D341Med (cell line): ENCODE data around the gene P2RX1.
A peak's percentile ranks its signal among the peaks of the same experiment; 100 is the strongest.

Experiments
- DNase-seq: peaks from one replicate; pipeline ENCODE4 v3.0.0; 2012; ENCODE audit warnings: low spot score

P2RX1 gene

DNA sequence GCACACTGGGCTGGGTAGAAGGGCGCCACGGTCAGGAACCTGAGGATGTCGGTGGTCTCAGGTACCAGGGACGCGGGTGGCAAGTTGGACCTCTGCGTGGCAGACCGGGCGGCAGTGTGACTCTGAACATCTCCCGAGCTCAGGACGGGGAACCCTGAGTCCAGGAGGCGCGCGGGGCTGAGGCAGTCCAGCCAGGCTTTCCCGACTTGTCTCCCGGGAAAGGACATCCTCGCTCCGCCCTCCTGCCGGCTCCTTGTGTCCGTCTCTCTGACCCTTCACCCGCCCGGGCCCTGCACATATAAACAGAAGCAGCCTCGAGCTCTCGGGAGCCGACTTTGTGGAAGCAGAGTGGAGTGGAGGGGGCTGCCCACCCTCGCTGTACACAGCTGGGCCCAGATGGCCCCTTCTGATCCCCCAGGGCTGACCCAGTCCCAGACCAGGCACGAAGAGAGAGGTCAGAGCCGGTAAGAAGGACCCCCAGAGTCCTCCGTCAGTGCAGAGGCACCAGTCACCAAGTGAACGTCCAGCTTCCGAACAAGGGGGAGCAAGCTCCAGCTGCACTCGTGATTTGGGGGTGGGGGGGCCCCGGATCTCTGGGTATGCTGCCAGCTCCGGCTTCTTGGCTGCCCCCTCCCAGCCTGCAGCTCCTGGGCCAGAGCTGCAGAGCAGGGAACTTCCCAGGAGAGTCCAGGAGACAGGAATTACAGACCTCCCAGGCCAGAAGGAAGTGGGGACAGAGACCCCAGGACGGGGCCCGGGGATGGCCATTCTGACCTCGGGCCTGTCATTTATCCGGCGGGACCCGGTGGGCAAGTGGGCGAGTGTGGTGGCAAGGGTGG lies 8.5 kb upstream of the P2RX1 start:
- DNase-seq, result no peak

DNA sequence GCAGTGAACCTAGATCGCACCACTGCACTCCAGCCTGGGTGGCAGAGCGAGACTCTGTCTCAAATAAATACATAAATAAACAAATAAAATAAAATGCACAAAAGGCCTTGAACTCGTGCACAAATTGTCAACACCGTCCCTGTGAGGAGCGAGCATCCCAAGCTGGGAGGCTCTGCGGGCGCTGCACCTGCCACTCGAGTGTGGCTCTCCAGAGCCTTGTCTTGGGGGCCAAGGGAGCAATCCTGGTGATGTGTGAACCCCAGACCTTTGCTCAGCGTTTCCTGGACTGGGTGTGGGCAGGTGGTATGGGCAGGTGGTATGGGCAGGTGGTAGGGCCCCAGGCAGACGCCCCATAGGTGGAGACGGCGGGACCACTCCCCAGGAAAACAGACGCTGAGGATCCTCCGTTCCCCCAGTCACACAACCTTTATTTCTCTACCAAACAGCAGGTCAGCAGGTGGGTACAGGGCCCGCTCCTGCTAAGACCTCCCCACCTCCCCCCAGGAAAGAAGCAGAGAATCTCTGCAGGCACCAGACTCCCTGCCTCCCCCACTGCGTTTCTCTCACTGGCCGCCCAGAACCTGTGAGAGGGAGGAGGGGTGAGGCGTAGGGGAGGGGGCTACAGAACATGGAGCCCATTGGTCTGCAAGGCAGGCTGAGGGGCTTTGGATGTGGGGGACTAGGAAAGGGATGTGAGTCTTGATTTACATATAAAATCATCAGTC lies 7.4 kb upstream of the P2RX1 start:
- DNase-seq, result no peak

DNA sequence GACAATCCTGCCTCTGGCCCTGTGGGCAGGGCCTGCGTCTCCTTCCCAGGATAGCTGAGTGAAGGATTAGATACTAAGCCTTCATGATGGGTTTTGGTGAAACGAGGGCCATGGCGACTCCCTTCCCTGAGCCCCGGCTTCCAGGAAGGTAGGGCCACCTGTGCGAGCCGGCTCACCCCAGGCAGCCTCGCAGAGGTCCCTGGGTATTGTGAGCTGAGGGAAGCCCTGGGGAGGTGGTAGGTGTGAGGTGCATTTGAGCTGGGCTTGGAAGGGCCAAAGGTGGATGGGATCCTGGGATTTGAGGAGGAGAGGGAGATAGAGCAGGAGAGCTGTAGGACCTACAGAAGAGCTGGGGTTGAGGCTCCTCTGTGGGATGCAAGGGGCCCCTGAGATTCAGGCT lies 6.5 kb upstream of the P2RX1 start:
- no peak for DNase-seq

- no peak for DNase-seq
Observed at GRCh38 chr17:3921502-3922319, 5.4 kb upstream of the P2RX1 start.

DNA sequence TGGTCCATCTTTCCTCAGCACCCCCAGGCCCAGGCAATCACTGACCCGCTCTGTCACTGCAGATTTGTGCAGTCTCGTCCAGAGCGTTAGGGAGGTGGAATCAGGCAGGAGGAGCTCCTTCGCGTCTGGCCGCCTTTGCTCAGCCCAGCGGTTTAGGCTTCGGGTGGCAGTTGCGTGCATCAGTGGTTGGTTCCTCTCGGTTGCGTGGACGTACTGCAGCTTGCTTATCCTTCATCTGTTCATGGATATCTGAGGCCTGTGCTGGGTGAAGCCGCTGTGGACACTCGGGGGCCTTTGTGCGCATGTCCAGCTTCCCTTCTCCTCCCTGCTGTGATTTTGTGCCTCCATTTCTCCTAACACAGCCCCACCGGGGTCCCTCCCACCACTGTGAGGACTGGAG lies 4.7 kb upstream of the P2RX1 start:
- no peak for DNase-seq

- DNase-seq, result no peak
Observed at GRCh38 chr17:3919123-3919624, 2.9 kb upstream of the P2RX1 start.

GRCh38 chr17:3918372-3919122 lies 2.3 kb upstream of the P2RX1 start:
- DNase-seq, result no peak

GRCh38 chr17:3917391-3917931 lies 1.2 kb upstream of the P2RX1 start:
- no peak for DNase-seq

DNA sequence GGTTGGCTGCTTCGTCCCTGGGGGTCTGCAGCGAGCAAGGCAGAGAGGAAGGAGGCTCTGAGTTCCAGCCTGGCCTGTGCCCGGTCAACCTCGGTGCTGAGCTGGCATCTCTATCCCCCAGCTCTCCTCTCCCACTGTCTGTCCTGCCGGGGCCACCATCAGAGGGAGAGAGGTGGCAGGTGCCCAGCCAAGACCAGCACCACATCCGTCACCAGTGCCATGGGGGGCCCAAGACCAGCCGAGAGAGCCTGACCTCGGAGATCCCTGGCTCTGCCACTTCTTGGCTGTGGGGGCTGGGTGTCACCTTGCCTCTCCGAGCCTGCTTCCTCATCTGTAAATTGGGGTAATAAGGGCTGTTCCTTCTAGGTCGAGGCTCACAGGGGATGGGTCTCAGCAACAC lies 560 bp upstream of the P2RX1 start:
- DNase-seq, result no peak

DNA sequence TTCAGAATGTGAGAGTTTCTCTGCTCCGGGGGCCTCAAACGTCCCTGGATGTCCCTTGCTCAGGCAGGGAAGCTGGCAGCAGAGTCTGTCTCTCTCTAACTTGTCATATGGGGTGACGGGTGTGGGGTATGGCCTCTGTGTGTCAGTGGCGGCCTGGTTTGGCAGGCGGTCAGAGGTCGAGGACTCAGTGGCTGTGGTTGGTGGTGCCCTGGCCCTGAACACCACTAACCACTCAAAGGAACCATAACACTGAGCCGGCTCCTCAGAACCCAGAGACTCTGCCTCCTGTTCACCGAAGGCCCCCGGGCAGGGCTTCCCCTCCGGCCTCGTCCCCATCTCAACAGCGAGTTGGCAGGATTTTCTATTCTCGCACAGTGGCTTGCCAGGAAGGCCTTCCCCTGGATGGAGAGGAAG lies 677 bp downstream of the P2RX1 start:
- DNase-seq, result no peak

DNA sequence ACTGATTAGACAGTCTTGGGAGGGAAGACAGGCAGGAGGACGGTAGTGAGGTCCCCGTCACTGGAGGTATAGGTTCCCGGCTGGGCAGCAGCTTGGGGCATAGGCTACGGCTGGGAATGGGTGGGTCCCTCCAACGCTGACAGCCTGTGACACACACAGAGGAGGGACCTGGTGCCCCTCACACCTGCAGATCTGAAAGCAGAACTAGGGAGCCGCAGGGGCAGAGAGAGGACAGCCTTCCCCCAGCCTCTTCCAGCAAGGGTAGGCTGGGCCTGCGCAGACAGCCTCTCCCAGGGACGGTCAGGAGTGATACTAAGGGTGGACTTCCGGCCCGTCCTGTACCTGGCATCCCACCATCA lies 2.0 kb downstream of the P2RX1 start:
- no peak for DNase-seq

DNA sequence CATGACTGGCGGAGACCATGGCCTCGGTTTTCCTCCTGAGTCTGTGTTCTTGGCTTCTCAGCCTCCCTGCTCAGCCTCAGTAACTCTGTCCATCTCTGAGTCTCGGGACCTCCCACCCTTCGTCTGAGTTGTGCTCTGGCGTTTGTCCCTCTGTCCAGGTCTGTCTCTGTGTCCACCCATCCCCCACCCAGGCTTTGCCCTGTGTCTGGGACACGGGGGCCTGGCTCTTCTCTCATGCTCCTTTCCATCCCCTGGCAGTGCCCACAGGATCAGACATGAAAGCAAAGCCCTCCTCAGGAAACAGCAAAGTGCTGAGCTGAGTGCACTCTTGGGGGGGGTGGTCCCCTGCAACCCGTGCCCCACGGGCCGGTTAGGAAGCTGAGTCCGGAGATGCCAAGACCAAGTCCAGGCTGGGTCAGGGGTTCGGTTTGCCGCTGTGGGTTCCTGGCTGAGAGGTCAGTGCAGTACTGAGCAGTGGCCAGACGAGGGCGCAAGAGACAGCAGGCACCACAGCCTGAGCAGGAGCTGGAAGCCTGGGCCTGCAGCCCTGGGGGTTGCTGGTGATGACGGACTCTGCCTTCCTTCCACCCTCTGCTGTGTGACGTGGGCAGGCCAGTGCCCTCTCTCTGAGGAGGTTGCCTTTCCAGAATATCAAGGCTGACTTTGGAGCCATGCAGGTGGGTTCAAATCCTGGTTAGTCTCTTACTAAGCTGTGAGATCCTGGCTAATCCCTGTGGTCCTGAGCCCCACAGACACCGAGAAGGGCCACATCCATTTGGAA lies 2.5 kb downstream of the P2RX1 start:
- DNase-seq, result peak; percentile 84

- no peak for DNase-seq
Observed at GRCh38 chr17:3912827-3913226, 3.4 kb downstream of the P2RX1 start.

GRCh38 chr17:3911271-3912053 lies 4.8 kb downstream of the P2RX1 start:
- DNase-seq, result no peak

DNA sequence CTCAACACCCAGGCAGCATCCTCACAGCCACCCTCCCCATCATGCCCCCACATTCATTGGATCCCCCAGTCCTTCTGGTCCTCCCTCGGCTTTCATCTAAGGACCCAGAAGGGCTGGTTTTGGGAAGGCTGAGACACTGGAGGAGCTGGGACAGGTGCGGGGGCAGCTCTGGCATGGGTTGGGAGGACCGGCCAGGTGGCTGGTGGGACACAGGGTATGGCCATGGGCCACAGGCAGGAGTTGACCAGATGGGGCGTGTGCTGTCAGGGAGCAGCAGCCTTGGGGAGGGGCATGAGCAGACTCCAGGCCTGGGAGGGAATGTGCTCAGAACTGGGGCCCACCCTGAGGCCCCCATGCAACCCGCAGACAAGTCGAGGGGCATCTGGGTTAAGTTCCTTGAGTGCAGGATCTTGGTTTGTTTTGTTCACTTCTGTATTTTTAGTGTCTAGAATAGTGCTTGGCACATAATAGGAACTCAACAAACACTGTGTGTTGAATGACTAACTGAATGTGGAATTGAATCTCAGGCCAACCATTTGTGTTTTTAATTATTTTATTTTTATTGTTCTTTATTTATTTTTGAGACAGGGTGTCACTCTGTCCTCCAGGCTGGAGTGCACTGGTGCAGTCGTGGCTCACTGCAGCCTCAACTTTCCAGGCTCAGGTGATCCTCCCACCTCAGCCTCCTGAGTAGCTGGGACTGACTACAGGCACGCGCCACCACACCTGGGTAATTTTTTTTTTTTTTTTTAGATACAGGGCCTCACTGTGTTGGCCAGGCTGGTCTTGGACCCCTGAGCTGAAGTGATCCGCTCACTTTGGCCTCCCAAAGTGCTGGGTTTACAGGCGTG lies 5.6 kb downstream of the P2RX1 start:
- no peak for DNase-seq

DNA sequence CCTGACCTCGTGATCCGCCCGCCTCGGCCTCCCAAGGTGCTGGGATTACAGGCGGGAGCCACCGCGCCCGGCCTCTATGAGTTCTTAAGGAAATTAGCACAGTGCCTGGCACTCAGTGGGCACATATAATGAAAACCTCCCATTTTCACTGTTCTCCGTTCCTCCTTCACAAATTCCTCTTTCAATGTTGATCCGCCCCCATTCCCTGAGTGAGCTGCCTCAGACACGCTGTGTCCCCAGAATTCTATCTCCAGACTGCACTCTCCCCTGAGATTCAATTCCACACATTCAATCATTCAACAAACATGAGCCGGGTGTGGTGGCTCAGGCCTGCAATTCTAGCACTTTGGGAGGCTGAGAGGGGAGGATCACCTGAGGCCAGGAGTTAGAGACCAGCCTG lies 7.0 kb downstream of the P2RX1 start:
- DNase-seq, result no peak

DNA sequence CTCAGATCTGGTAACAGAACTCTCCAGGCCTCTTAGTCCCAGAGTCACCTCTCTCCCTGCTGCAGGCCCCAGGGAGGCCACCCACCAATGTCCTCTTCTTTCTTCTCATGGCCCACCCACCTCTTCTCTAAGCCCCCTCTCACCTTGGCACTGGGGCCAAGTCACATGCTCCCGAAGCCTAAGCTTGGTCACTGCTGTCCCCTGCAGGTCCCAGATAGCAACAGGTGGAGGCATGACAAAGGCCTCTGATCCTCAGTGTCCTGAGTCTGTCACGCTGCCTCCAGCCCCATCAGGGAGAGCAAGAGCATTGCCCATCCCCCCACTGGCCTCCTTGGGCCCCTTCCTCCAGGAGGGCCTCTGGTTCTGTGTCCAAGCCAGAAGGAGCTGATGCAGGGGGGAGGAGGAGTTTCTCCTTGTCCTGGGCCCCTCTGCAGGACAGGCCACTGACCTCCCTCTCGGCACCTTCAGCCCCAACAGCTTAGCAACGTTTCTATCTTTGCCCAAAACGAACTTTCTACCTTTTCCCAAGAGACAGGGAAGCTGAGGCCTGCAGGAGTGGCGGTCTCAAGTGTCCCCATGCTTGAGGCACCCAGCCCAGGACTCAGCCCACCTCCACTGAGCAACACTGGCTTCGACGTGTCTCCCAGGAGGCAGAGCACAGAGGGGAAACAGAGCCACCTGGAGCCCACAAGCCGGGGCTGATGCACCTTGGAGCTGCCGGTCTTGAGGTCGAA lies 8.6 kb downstream of the P2RX1 start:
- no peak for DNase-seq

DNA sequence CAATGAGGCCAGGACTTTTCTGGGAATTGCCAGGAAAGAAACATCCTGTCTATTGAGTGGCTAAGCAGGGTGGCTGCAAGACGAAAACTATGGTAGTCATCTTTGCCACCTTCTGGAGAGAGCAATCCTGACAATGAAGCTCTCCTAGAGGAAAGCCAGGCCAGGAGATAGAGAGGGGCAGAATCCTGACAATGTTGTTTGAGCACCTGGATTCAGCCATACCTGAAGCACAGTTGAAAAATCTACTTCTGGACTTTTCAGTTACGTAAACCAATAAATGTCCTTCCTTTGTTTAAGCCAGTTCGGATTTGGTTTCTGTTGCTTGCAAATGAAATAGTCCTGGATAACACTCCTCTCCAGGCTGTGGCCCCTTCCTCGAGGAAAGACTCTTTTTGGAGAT lies 9.4 kb downstream of the P2RX1 start:
- no peak for DNase-seq
